K562 treated with DMSO at 1 percent for 4 hours (cell line): Measurements from ENCODE around the gene SLC27A4. TPM values are rescaled to one million over a fixed set of nuclear protein-coding genes. Genes with fewer than 3 reads are reported as not detected.

Experiments used
- total RNA-seq: library from RNA; unstranded; fragments of 300-600 nt; gene quantifications from 2 replicates; pipeline ENCODE4 v1.2.3, GENCODE V29; 2022; ENCODE audit not compliant: insufficient read depth

The SLC27A4 gene
- 12.8 and 15.5 TPM in 2 replicates for total RNA-seq

GRCh38 chr9:128339761-128340690 is at the start of gene SLC27A4:
TSS of gene SLC27A4 (plus strand) at chr9:128340527. CDS start at chr9:128343133, 2,606 bp downstream.

DNA sequence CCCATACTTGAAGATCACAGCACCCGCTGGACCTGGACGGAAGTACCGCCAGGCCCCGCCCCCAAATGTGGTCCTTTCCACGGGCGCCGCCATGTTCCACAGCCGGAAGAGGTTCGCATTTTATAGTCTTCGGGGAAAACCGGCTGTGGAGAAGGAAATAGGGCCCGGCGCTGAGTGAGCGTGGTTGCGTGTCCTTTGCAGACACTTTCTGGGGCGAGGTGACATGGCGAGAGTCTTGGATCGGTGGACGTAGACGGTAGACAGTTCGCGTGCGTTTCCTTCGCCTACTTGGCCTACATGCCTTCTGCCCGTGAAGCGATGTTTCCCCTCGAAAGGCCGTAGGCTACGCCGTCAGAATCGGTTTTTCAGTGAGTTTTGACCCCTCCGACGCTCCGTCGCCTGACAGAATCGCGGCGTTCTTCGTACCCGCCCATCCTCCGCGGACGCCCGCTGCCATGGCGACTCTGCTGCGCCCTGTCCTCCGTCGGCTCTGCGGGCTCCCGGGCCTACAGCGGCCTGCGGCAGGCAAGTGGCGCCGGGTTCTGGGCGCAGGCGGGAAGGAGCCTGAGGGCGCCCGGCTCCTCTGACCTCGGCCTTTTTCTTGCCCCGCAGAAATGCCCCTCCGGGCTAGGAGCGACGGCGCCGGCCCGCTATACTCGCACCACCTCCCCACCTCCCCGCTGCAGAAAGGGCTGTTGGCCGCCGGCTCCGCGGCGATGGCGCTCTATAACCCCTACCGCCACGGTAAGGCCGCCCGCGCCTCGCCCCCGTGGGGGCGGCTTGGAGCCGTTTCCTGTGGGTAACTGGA is 17.7 kb upstream of the SLC27A4 start, which contains the start of the genes COQ4 and TRUB2:
TSS of gene COQ4 (plus strand) at position 436 of the 808 bp plus-strand sequence. CDS start at position 456, 20 bp downstream.
TSS of gene TRUB2 (minus strand) at position 44 of the 808 bp plus-strand sequence. CDS start at position 5, 39 bp downstream.

DNA sequence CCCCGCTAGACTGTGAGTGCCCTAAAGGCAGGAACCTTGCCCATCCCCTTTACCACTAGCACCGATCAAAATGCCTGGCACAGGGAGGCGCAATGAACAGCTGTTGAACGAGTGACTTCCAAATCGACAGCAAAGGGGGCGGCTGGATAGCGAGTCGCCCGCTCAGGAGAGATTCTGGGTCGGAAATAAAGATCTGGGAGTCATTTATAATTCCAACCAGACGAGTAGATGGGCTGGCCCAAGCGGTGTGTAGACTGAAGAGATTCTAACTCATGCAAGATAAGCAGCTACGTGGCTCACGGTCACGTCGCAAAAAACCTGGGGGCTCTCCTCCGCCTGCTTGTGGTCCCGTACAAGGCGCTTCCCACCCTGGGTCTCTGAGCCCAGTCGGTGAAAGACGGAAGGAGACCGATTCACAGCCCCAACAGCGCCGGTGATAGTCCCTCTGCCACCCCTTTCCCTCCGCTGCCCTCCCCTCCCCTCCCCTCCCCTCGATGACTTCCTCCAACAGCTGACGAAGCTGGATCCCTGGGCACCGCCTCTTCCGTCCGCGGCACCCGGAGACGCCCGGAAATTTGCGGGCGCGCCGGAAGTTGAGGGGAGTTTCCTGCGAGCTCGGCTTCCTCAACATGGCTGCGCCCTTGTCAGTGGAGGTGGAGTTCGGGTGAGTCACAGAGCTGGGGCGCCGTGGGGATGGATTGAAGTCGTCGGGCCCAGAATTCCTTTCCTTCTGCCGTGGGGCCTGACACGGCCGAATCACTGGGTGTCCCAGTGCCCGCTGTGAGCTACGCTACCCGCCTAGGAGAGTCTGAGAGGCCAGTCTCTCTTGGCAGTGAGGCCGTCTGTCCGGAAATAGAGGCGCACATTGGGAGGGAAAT is 30.7 kb downstream of the SLC27A4 start, which contains the start of gene URM1:
TSS of gene URM1 (plus strand) at position 623 of the 878 bp plus-strand sequence. CDS start at position 630, 7 bp downstream.

Other genes starting within 250 kb of the SLC27A4 start
- 54.6 and 60.2 TPM in 2 replicates for gene PTGES2, start 212.8 kb upstream of the SLC27A4 start, total RNA-seq
- not detected in 2 replicates for gene LCN2, start 191.1 kb upstream of the SLC27A4 start, total RNA-seq
- gene BBLN, start 180.3 kb upstream of the SLC27A4 start, total RNA-seq, result 284 and 311 TPM in 2 replicates
- 343 and 379 TPM in 2 replicates for gene CIZ1, start 149.0 kb upstream of the SLC27A4 start, total RNA-seq
- gene DNM1, start 137.1 kb upstream of the SLC27A4 start, total RNA-seq, result 37.5 and 41.5 TPM in 2 replicates
- gene GOLGA2, start 64.5 kb upstream of the SLC27A4 start, total RNA-seq, result 95.4 and 101 TPM in 2 replicates
- gene SWI5, start 64.3 kb upstream of the SLC27A4 start, total RNA-seq, result 119 and 149 TPM in 2 replicates
- gene TRUB2, start 18.1 kb upstream of the SLC27A4 start, total RNA-seq, result 25.4 and 29.2 TPM in 2 replicates
- 98.0 and 105 TPM in 2 replicates for gene COQ4, start 17.7 kb upstream of the SLC27A4 start, total RNA-seq
- 40.9 and 42.9 TPM in 2 replicates for gene URM1, start 30.8 kb downstream of the SLC27A4 start, total RNA-seq
- 33.3 and 41.6 TPM in 2 replicates for gene CERCAM, start 80.3 kb downstream of the SLC27A4 start, total RNA-seq
- 37.4 and 41.5 TPM in 2 replicates for gene ODF2, start 115.5 kb downstream of the SLC27A4 start, total RNA-seq
- 29.2 and 29.9 TPM in 2 replicates for gene GLE1, start 164.2 kb downstream of the SLC27A4 start, total RNA-seq
- gene SPTAN1, start 212.1 kb downstream of the SLC27A4 start, total RNA-seq, result 29.3 and 36.5 TPM in 2 replicates